GM12878 (cell line): ENCODE results near the gene FRMPD2. TPM values are rescaled to one million over a fixed set of nuclear protein-coding genes. Genes with fewer than 3 reads are reported as not detected.

Experiments
- ATAC-seq: fragments of 200-7000 bp; cut with Tn5 transposase; 3 replicates; pipeline ENCODE4 v1.9.1; 2020; ENCODE audit warnings: mild to moderate bottlenecking, moderate library complexity
- BruUV-seq: library from RNA; stranded (reverse); fragments of 400-500 nt; replicated peaks from 2 replicates; lab custom pipeline; 2021; lab: Mats Ljungman, UMichigan
- CTCF ChIA-PET: fragments of 300-600 bp; sonication (Branson Sonifier 250); formaldehyde crosslinking; extraction: SDS; loops from one replicate; lab custom pipeline; 2021; ENCODE audit warnings: inconsistent platforms; lab: Yijun Ruan, JAX
- POLR2A ChIA-PET: fragments of 350-600 bp; formaldehyde crosslinking; extraction: SDS; loops from one replicate; lab custom pipeline; 2021; ENCODE audit warnings: inconsistent platforms; lab: Charles Lee
- RAD21 ChIA-PET: fragments of 300-600 bp; sonication (Branson Sonifier 250); formaldehyde crosslinking; loops from one replicate; lab custom pipeline; 2023; ENCODE audit warnings: antibody characterized with exemption; ENCODE audit not compliant: unreplicated experiment; lab: Charles Lee
- SMC1A ChIA-PET: fragments of 300-600 bp; sonication (Branson Sonifier 250); formaldehyde crosslinking; loops from one replicate; lab custom pipeline; 2023; ENCODE audit not compliant: unreplicated experiment, uncharacterized antibody; lab: Charles Lee
- DNase-seq: peaks from one replicate; pipeline ENCODE4 v3.0.0-alpha.2; 2011; ENCODE audit warnings: low read depth, low spot score
- FAIRE-seq: peaks from 3 replicates; lab custom pipeline; 2011; peaks lifted over from hg19 to GRCh38; lab: Jason Lieb, UNC
- H2AFZ ChIP-seq: 2 replicates; pipeline ENCODE4 v1.6.0; 2011; ENCODE audit warnings: low read depth, low read length, control low read depth; ENCODE audit not compliant: control insufficient read depth
- H3K27ac ChIP-seq: 2 replicates; pipeline ENCODE4 v1.5.1; 2011; ENCODE audit warnings: control low read depth; ENCODE audit not compliant: control insufficient read depth, insufficient read depth
- H3K27me3 ChIP-seq, 2 experiments: replicated peaks in 1 of 2; 2 replicates each; pipeline versions ENCODE4 v1.6.0 to v1.6.1; 2011; ENCODE audit warnings: low read length in 1 of 2; ENCODE audit not compliant: control insufficient read depth in 2 of 2, insufficient read depth in 2 of 2
- H3K36me3 ChIP-seq, 2 experiments: 2 replicates each; pipeline ENCODE4 v1.5.1; 2011; ENCODE audit warnings: low read length in 1 of 2; ENCODE audit not compliant: control insufficient read depth in 2 of 2, insufficient read depth in 2 of 2
- H3K4me1 ChIP-seq: 2 replicates; pipeline ENCODE4 v1.6.1; 2011; ENCODE audit warnings: mild to moderate bottlenecking, low read length, moderate library complexity, mixed read lengths; ENCODE audit not compliant: control insufficient read depth, insufficient read depth
- H3K4me2 ChIP-seq: 2 replicates; pipeline ENCODE4 v1.6.0; 2011; ENCODE audit warnings: control low read depth; ENCODE audit not compliant: control insufficient read depth, insufficient read depth
- H3K4me3 ChIP-seq: fragments of 200-600 bp; sonication (generic); 2 replicates; pipeline ENCODE4 v1.5.1; 2016
- H3K79me2 ChIP-seq: 2 replicates; pipeline ENCODE4 v1.6.0; 2011; ENCODE audit warnings: low read length; ENCODE audit not compliant: control insufficient read depth, insufficient read depth
- H3K9ac ChIP-seq: 2 replicates; pipeline ENCODE4 v1.8.0; 2011; ENCODE audit warnings: low read length, control low read depth, mixed read lengths; ENCODE audit not compliant: control insufficient read depth, insufficient read depth
- H3K9me3 ChIP-seq: replicated peaks from 3 replicates; pipeline ENCODE4 v1.5.1; 2011; ENCODE audit warnings: mild to moderate bottlenecking, low read length; ENCODE audit not compliant: control insufficient read depth, insufficient read depth
- H4K20me1 ChIP-seq: 2 replicates; pipeline ENCODE4 v1.6.0; 2011; ENCODE audit not compliant: control insufficient read depth, insufficient read depth
- BCL3 ChIP-seq: IDR thresholded peaks from 2 replicates; pipeline ENCODE4 v1.6.1; 2011; ENCODE audit warnings: borderline replicate concordance, low read depth, mild to moderate bottlenecking, moderate library complexity, low read length; ENCODE audit not compliant: insufficient read depth, poor library complexity, severe bottlenecking
- MTA2 ChIP-seq: fragments of 450-650 bp; IDR thresholded peaks from 2 replicates; pipeline ENCODE4 v1.6.1; 2016; ENCODE audit warnings: low read depth, mild to moderate bottlenecking, moderate library complexity
- NFXL1 ChIP-seq: fragments of 450-650 bp; IDR thresholded peaks from 2 replicates; pipeline ENCODE4 v1.6.1; 2017; ENCODE audit warnings: antibody characterized with exemption, mild to moderate bottlenecking, borderline replicate concordance
- NFYA ChIP-seq: IDR thresholded peaks from 2 replicates; pipeline ENCODE4 v1.6.1; 2011; ENCODE audit warnings: low read depth, mild to moderate bottlenecking, low read length, improper control_type of control experiment, borderline replicate concordance
- PAX8 ChIP-seq: fragments of 450-650 bp; IDR thresholded peaks from 2 replicates; pipeline ENCODE4 v1.6.1; 2017; ENCODE audit warnings: mild to moderate bottlenecking, moderate library complexity
- PRDM15 ChIP-seq: fragments of 450-650 bp; formaldehyde crosslinking; IDR thresholded peaks from 2 replicates; pipeline ENCODE4 v1.4.0; 2020; ENCODE audit warnings: mild to moderate bottlenecking, moderate library complexity
- SRF ChIP-seq, 2 experiments: IDR thresholded peaks; 2 replicates each; pipeline ENCODE4 v1.6.1; 2011; ENCODE audit warnings: low read depth in 2 of 2, low read length in 2 of 2, mild to moderate bottlenecking in 1 of 2, moderate library complexity in 1 of 2
- ZNF592 ChIP-seq: fragments of 450-650 bp; IDR thresholded peaks from 2 replicates; pipeline ENCODE4 v1.6.1; 2017; ENCODE audit warnings: mild to moderate bottlenecking, moderate library complexity
- in situ Hi-C: fragments of 300-500 bp; cut with MboI; formaldehyde crosslinking; loops from 9 replicates; pipeline ENCODE4 v1.14.3; 2018; ENCODE audit warnings: mixed read lengths
- intact Hi-C: fragments of 100-400 bp; cut with micrococcal nuclease; formaldehyde crosslinking; loops from one replicate; pipeline ENCODE4 v1.14.2; 2022; ENCODE audit not compliant: unreplicated experiment
- polyA plus RNA-seq, 11 experiments: library from polyadenylated mRNA; depleted of rRNA in 4 of 11; unstranded in 6 of 11; stranded (reverse) in 5 of 11; fragments of >200 nt; fragmentation: Nextera tagmentation in 4 of 11; fragmentation: Illumina TruSeq in 1 of 11; extraction: Ambion mirVana in 4 of 11; extraction: Trizol in 1 of 11; gene quantifications; 1 replicate in 1 of 11; 2 replicates in 10 of 11; pipeline versions ENCODE4 v1.2.1 to v1.2.3, GENCODE V29; 2011 to 2016; ENCODE audit warnings: inconsistent platforms in 2 of 11, missing spikeins in 2 of 11, low read depth in 1 of 11
- total RNA-seq, 4 experiments: library from RNA; depleted of rRNA in 3 of 4; stranded (reverse); fragments of >200 nt in 3 of 4; fragmentation: Illumina TruSeq in 1 of 4; extraction: Trizol in 1 of 4; gene quantifications; 2 replicates each; pipeline versions ENCODE4 v1.2.1 to v1.2.3, GENCODE V29; 2013 to 2021
- TF ChIP-seq, protein P1 (sequence below): fragments of 450-650 bp; conservative IDR thresholded peaks from 2 replicates; pipeline ENCODE4 v1.6.1; 2017; ENCODE audit warnings: mild to moderate bottlenecking, moderate library complexity

FRMPD2 gene
- total and polyA plus RNA-seq, 10 of the 15 experiments (the other 5 are each of a cell fraction or from before 2014, with no cell fraction given): 0.38 to 5.7 (median 1.4) TPM

GRCh38 chr10:48216204-48216505 lies 58.3 kb downstream of the FRMPD2 start:
- Histone ChIP-seq H3K27me3 (no peaks in the 10 kb centered on the region), H3K4me3 (no peak overlapping the region), H3K27ac (no peak overlapping the region), H3K79me2 (no peaks in the 10 kb centered on the region), H3K9ac (no peak overlapping the region), H3K36me3 (no peaks in the 10 kb centered on the region), H3K4me1 (no peaks in the 10 kb centered on the region), H2AFZ (no peak overlapping the region), H3K9me3 (peaks cover 3% of the 10 kb centered on the region; the same call in 1 of the 3 replicates), H4K20me1 (no peaks in the 10 kb centered on the region), H3K4me2 (no peak overlapping the region)
- ChIA-PET POLR2A (no interaction called here), SMC1A (interaction anchor here (0.8 to 4.0 kb wide), 7 partner anchors 10 to 440 kb away, joined by 3 to 49 read pairs (median 3); no protein-coding TSS in a partner anchor), CTCF (interaction anchor here (1.1 to 5.4 kb wide), 7 partner anchors 9 to 73 kb away, joined by 3 to 78 read pairs (median 7); partner anchors contain the start of gene FRMPD2), RAD21 (interaction anchor here (1.0 to 5.2 kb wide), 3 partner anchors 15 to 73 kb away, joined by 3 to 45 read pairs (median 4); no protein-coding TSS in a partner anchor)
- in situ Hi-C loops (loop anchor here (10.0 kb wide), 1 partner anchor 299 kb away; no protein-coding TSS in a partner anchor), intact Hi-C loops (no loop called here)
- ATAC-seq (no peak), DNase-seq (no peak), FAIRE-seq (no peak)
- no TSS peak for BruUV-seq
- TF ChIP-seq NFXL1 (no peak), MTA2 (no peak), PRDM15 (CRISPR knock-in tag) (no peak), BCL3 (no peak), SRF (IDR thresholded peaks at IDR 0.05; ENCODE audit: low read depth in 2 of 2, low read length in 2 of 2) (no peak), ZNF592 (no peak), PAX8 (no peak), NFYA (no peak)
- TF ChIP-seq, protein P1, sequence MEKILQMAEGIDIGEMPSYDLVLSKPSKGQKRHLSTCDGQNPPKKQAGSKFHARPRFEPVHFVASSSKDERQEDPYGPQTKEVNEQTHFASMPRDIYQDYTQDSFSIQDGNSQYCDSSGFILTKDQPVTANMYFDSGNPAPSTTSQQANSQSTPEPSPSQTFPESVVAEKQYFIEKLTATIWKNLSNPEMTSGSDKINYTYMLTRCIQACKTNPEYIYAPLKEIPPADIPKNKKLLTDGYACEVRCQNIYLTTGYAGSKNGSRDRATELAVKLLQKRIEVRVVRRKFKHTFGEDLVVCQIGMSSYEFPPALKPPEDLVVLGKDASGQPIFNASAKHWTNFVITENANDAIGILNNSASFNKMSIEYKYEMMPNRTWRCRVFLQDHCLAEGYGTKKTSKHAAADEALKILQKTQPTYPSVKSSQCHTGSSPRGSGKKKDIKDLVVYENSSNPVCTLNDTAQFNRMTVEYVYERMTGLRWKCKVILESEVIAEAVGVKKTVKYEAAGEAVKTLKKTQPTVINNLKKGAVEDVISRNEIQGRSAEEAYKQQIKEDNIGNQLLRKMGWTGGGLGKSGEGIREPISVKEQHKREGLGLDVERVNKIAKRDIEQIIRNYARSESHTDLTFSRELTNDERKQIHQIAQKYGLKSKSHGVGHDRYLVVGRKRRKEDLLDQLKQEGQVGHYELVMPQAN: no peak
